CD4-positive, alpha-beta memory T cell (primary cell): Measurements from ENCODE around the gene MANBA. TPM values are rescaled to one million over a fixed set of nuclear protein-coding genes. Genes with fewer than 3 reads are reported as not detected.
A peak's percentile ranks its signal among the peaks of the same experiment; 100 is the strongest.

Source experiments
- CTCF ChIA-PET: fragments of 350-600 bp; sonication (Branson Sonifier 250); formaldehyde crosslinking; loops from one replicate; lab custom pipeline; 2021; ENCODE audit warnings: inconsistent platforms; ENCODE audit not compliant: partially characterized antibody; lab: Charles Lee
- POLR2A ChIA-PET: fragments of 350-600 bp; sonication (Branson Sonifier 250); formaldehyde crosslinking; loops from one replicate; lab custom pipeline; 2021; ENCODE audit not compliant: partially characterized antibody; lab: Charles Lee
- DNase-seq, 5 donors: peaks; one replicate each; pipeline versions ENCODE4 v3.0.0 to v3.0.0-alpha.2; 2020 to 2022; ENCODE audit warnings: mixed read lengths in 1 of 5
- H3K27ac ChIP-seq: one replicate; pipeline ENCODE4 v1.7.0; 2013; ENCODE audit warnings: low read depth, low read length
- H3K27me3 ChIP-seq: 2 replicates; pipeline ENCODE4 v1.7.0; 2013; ENCODE audit warnings: mild to moderate bottlenecking, low read length, moderate library complexity; ENCODE audit not compliant: insufficient read depth
- H3K36me3 ChIP-seq: 2 replicates; pipeline ENCODE4 v1.7.0; 2013; ENCODE audit warnings: mild to moderate bottlenecking, low read length, moderate library complexity; ENCODE audit not compliant: insufficient read depth
- H3K4me1 ChIP-seq: 2 replicates; pipeline ENCODE4 v1.7.0; 2013; ENCODE audit warnings: mild to moderate bottlenecking, low read length, moderate library complexity; ENCODE audit not compliant: insufficient read depth
- H3K4me3 ChIP-seq, 2 donors: one replicate each; pipeline ENCODE4 v1.7.0; 2013; ENCODE audit warnings: low read length in 2 of 2, mild to moderate bottlenecking in 1 of 2
- H3K9me3 ChIP-seq, 2 donors: one replicate each; pipeline ENCODE4 v1.7.0; 2013; ENCODE audit warnings: low read length in 2 of 2, control low read depth in 1 of 2; ENCODE audit not compliant: control insufficient read depth in 1 of 2
- H3K27ac Mint-ChIP-seq, 7 donors: one replicate each; pipeline ENCODE4 v1.8.0; 2020 to 2021; ENCODE audit warnings: mixed read lengths in 7 of 7, mild to moderate bottlenecking in 6 of 7, inconsistent platforms in 3 of 7, moderate library complexity in 3 of 7
- H3K27me3 Mint-ChIP-seq, 2 donors: one replicate each; pipeline ENCODE4 v1.8.0; 2020 to 2021; ENCODE audit warnings: mixed read lengths in 2 of 2
- H3K36me3 Mint-ChIP-seq, 2 donors: one replicate each; pipeline ENCODE4 v1.8.0; 2020 to 2021; ENCODE audit warnings: mixed read lengths in 2 of 2, inconsistent platforms in 1 of 2, mild to moderate bottlenecking in 1 of 2
- H3K4me1 Mint-ChIP-seq, 4 donors: one replicate each; pipeline ENCODE4 v1.8.0; 2020 to 2021; ENCODE audit warnings: mixed read lengths in 4 of 4, mild to moderate bottlenecking in 1 of 4
- H3K4me3 Mint-ChIP-seq, 8 donors: one replicate each; pipeline ENCODE4 v1.8.0; 2020 to 2021; ENCODE audit warnings: mixed read lengths in 8 of 8, mild to moderate bottlenecking in 7 of 8, moderate library complexity in 6 of 8, inconsistent platforms in 3 of 8
- H3K9me3 Mint-ChIP-seq, 8 donors: one replicate each; pipeline ENCODE4 v1.8.0; 2020 to 2021; ENCODE audit warnings: mixed read lengths in 8 of 8, mild to moderate bottlenecking in 5 of 8, inconsistent platforms in 3 of 8, moderate library complexity in 1 of 8
- intact Hi-C: fragments of 100-400 bp; cut with micrococcal nuclease; formaldehyde crosslinking; loops from one replicate; pipeline ENCODE4 v1.15.1; 2023
- polyA plus RNA-seq, 2 donors: library from polyadenylated mRNA; unstranded; fragments of 300-500 nt; fragmentation: Illumina TruSeq; gene quantifications; one replicate each; pipeline ENCODE4 v1.2.3, GENCODE V29; 2021
- total RNA-seq, 2 experiments: library from RNA; stranded (reverse); gene quantifications; one replicate each; pipeline ENCODE4 v1.2.3, GENCODE V29; 2021

MANBA gene
- total and polyA plus RNA-seq, 4 experiments from 2014 or later: 13.5 to 33.2 (median 26.3) TPM

GRCh38 chr4:102632241-102633065 lies 128.3 kb downstream of the MANBA start:
- Histone ChIP-seq H3K36me3 (no peaks in the 10 kb centered on the region), H3K4me1 (peaks cover 52% of the 10 kb centered on the region), H3K27ac (peak overlapping the region; percentile 57), H3K27me3 (no peaks in the 10 kb centered on the region), H3K9me3 (no peaks in the 10 kb centered on the region), H3K4me3 (no peak overlapping the region)
- ChIA-PET POLR2A (interaction anchor here (0.6 to 6.8 kb wide), 6 partner anchors 9 to 194 kb away, joined by 3 to 78 read pairs (median 8); partner anchors contain the start of genes MANBA, NFKB1 and UBE2D3), CTCF (interaction anchor here (1.1 to 1.7 kb wide), 4 partner anchors 9 to 377 kb away, joined by 3 to 8 read pairs (median 4); no protein-coding TSS in a partner anchor)
- intact Hi-C loops: loop anchor here (5.0 kb wide), 1 partner anchor 130 kb away; the partner anchor contains the start of gene MANBA
- peaks cover 27 to 31% of the 10 kb centered on the region in 2 donors for H3K36me3 Mint-ChIP-seq
- DNase-seq: no peak
- H3K4me1 Mint-ChIP-seq: peaks cover 42 to 67% (median 55%) of the 10 kb centered on the region in 4 donors
- peak overlapping the region in 1 of 8 donors; percentile 31 for H3K4me3 Mint-ChIP-seq
- H3K27ac Mint-ChIP-seq: peak overlapping the region; percentile 35 to 97 (median 85)
- no peaks in the 10 kb centered on the region for H3K27me3 Mint-ChIP-seq
- no peaks in the 10 kb centered on the region for H3K9me3 Mint-ChIP-seq

GRCh38 chr4:102631616-102632015 lies 129.2 kb downstream of the MANBA start:
- Mint-ChIP-seq H3K36me3 (peaks cover 22 to 27% of the 10 kb centered on the region in 2 donors), H3K4me3 (peak overlapping the region in 3 of 8 donors; percentile 9 to 31 (median 20)), H3K4me1 (peaks cover 43 to 73% (median 57%) of the 10 kb centered on the region in 4 donors), H3K9me3 (no peaks in the 10 kb centered on the region), H3K27ac (peak overlapping the region; percentile 61 to 97 (median 85)), H3K27me3 (no peaks in the 10 kb centered on the region)
- Histone ChIP-seq H3K27me3 (no peaks in the 10 kb centered on the region), H3K27ac (peak overlapping the region; percentile 57), H3K9me3 (no peaks in the 10 kb centered on the region), H3K4me3 (no peak overlapping the region), H3K36me3 (no peaks in the 10 kb centered on the region), H3K4me1 (peaks cover 52% of the 10 kb centered on the region)
- ChIA-PET POLR2A (interaction anchor here (0.6 to 6.8 kb wide), 8 partner anchors 9 to 287 kb away, joined by 3 to 78 read pairs (median 9); partner anchors contain the start of genes MANBA, NFKB1, SLC39A8 and UBE2D3), CTCF (interaction anchor here (1.2 to 1.7 kb wide), 5 partner anchors 11 to 377 kb away, joined by 3 to 8 read pairs (median 3); no protein-coding TSS in a partner anchor)
- peak in 1 of 5 donors; percentile 37 for DNase-seq
- intact Hi-C loops: loop anchor here (2.0 to 5.0 kb wide), 3 partner anchors 131 to 237 kb away; partner anchors contain the start of genes CISD2 and MANBA

GRCh38 chr4:102629673-102630072 lies 131.1 kb downstream of the MANBA start:
- H3K4me1 ChIP-seq: peaks cover 66% of the 10 kb centered on the region
- Mint-ChIP-seq H3K36me3 (peaks cover 13 to 16% of the 10 kb centered on the region in 2 donors), H3K4me1 (peaks cover 49 to 81% (median 64%) of the 10 kb centered on the region in 4 donors), H3K9me3 (no peaks in the 10 kb centered on the region), H3K27ac (peak overlapping the region; percentile 35 to 97 (median 93)), H3K27me3 (no peaks in the 10 kb centered on the region), H3K4me3 (peak overlapping the region; percentile 2 to 87 (median 60))
- no peaks in the 10 kb centered on the region for H3K36me3 ChIP-seq
- peak overlapping the region in 1 of 2 donors; percentile 15 for H3K4me3 ChIP-seq
- CTCF ChIA-PET: interaction anchor here (1.0 to 1.8 kb wide), 6 partner anchors 24 to 380 kb away, joined by 3 to 9 read pairs (median 4); no protein-coding TSS in a partner anchor
- peak in 1 of 5 donors; percentile 39 for DNase-seq
- no peak overlapping the region for H3K27ac ChIP-seq
- H3K27me3 ChIP-seq: no peaks in the 10 kb centered on the region
- no peaks in the 10 kb centered on the region for H3K9me3 ChIP-seq
- POLR2A ChIA-PET: interaction anchor here (0.7 to 6.8 kb wide), 11 partner anchors 10 to 1282 kb away, joined by 3 to 78 read pairs (median 11); partner anchors contain the start of genes CISD2, MANBA, NFKB1 and PPP3CA
- intact Hi-C loops: loop anchor here (2.0 to 5.0 kb wide), 4 partner anchors 133 to 1282 kb away; partner anchors contain the start of genes CISD2, MANBA and PPP3CA

GRCh38 chr4:102627831-102628523 lies 132.8 kb downstream of the MANBA start:
- Mint-ChIP-seq H3K36me3 (peaks cover 8 to 13% of the 10 kb centered on the region in 2 donors), H3K27ac (peak overlapping the region in 5 of 7 donors; percentile 35 to 93 (median 81)), H3K27me3 (no peaks in the 10 kb centered on the region), H3K9me3 (no peaks in the 10 kb centered on the region), H3K4me1 (peaks cover 47 to 94% (median 65%) of the 10 kb centered on the region in 4 donors), H3K4me3 (peak overlapping the region in 4 of 8 donors; percentile 13 to 71 (median 38))
- peak in 1 of 5 donors; percentile 49 for DNase-seq
- intact Hi-C loops: loop anchor here (1.0 to 5.0 kb wide), 2 partner anchors 381 to 1281 kb away; partner anchors contain the start of gene PPP3CA
- H3K4me3 ChIP-seq: no peak overlapping the region
- no peak overlapping the region for H3K27ac ChIP-seq
- no peaks in the 10 kb centered on the region for H3K36me3 ChIP-seq
- ChIA-PET CTCF (interaction anchor here (0.6 to 5.3 kb wide), 10 partner anchors 9 to 472 kb away, joined by 3 to 67 read pairs (median 3); partner anchors contain the start of gene BDH2), POLR2A (interaction anchor here (0.6 to 6.8 kb wide), 7 partner anchors 12 to 241 kb away, joined by 4 to 78 read pairs (median 5); partner anchors contain the start of genes CISD2 and UBE2D3)
- peaks cover 66% of the 10 kb centered on the region for H3K4me1 ChIP-seq
- H3K9me3 ChIP-seq: no peaks in the 10 kb centered on the region
- H3K27me3 ChIP-seq: no peaks in the 10 kb centered on the region

GRCh38 chr4:102625232-102625930 lies 135.4 kb downstream of the MANBA start:
- Mint-ChIP-seq H3K36me3 (peaks cover 0 to 2% of the 10 kb centered on the region in 2 donors), H3K9me3 (peaks cover 0 to 1% (median 0%) of the 10 kb centered on the region in 8 donors), H3K27me3 (no peaks in the 10 kb centered on the region), H3K4me1 (peaks cover 31 to 90% (median 53%) of the 10 kb centered on the region in 4 donors), H3K27ac (peak overlapping the region; percentile 82 to 93 (median 89)), H3K4me3 (peak overlapping the region in 7 of 8 donors; percentile 15 to 89 (median 79))
- peak; percentile 70 to 80 (median 76) for DNase-seq
- intact Hi-C loops: loop anchor here (1.0 to 5.0 kb wide), 8 partner anchors 11 to 1278 kb away; partner anchors contain the start of genes BDH2, PPP3CA and SLC39A8
- no peaks in the 10 kb centered on the region for H3K36me3 ChIP-seq
- H3K9me3 ChIP-seq: no peaks in the 10 kb centered on the region
- H3K4me1 ChIP-seq: peaks cover 43% of the 10 kb centered on the region
- H3K4me3 ChIP-seq: peak overlapping the region in 1 of 2 donors; percentile 32
- no peak overlapping the region for H3K27ac ChIP-seq
- H3K27me3 ChIP-seq: no peaks in the 10 kb centered on the region
- POLR2A ChIA-PET: interaction anchor here (0.6 to 4.4 kb wide), 5 partner anchors 9 to 202 kb away, joined by 3 to 19 read pairs (median 5); partner anchors contain the start of gene UBE2D3
- CTCF ChIA-PET: interaction anchor here (0.6 to 5.3 kb wide), 24 partner anchors 8 to 475 kb away, joined by 3 to 67 read pairs (median 4); partner anchors contain the start of genes BDH2 and MANBA
